GM12864 (cell line): ENCODE measurements around the gene ARHGAP24.
"Not testable (repeated sequence)": the region's sequence is repeated elsewhere in the genome, so short reads cannot be mapped to it uniquely, and the experiment has no call there.

Source experiments
- DNase-seq: peaks from one replicate; pipeline ENCODE4 v3.0.0-alpha.2; 2011; ENCODE audit warnings: low read depth
- H3K4me3 ChIP-seq: 2 replicates; pipeline ENCODE4 v1.5.1; 2011; ENCODE audit warnings: mild to moderate bottlenecking, low read depth, low read length, control low read depth
- TF ChIP-seq, protein P1 (sequence below): IDR thresholded peaks from 2 replicates; pipeline ENCODE4 v1.5.1; 2011; ENCODE audit warnings: low read depth, mild to moderate bottlenecking, moderate library complexity, low read length, control low read depth, inconsistent platforms; ENCODE audit errors: missing control alignments

ARHGAP24 gene

GRCh38 chr4:85807247-85807950 lies 332.4 kb downstream of the ARHGAP24 start:
- TF ChIP-seq, protein P1, sequence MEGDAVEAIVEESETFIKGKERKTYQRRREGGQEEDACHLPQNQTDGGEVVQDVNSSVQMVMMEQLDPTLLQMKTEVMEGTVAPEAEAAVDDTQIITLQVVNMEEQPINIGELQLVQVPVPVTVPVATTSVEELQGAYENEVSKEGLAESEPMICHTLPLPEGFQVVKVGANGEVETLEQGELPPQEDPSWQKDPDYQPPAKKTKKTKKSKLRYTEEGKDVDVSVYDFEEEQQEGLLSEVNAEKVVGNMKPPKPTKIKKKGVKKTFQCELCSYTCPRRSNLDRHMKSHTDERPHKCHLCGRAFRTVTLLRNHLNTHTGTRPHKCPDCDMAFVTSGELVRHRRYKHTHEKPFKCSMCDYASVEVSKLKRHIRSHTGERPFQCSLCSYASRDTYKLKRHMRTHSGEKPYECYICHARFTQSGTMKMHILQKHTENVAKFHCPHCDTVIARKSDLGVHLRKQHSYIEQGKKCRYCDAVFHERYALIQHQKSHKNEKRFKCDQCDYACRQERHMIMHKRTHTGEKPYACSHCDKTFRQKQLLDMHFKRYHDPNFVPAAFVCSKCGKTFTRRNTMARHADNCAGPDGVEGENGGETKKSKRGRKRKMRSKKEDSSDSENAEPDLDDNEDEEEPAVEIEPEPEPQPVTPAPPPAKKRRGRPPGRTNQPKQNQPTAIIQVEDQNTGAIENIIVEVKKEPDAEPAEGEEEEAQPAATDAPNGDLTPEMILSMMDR = no peak
- no peak for DNase-seq
- no peak overlapping the region for H3K4me3 ChIP-seq

DNA sequence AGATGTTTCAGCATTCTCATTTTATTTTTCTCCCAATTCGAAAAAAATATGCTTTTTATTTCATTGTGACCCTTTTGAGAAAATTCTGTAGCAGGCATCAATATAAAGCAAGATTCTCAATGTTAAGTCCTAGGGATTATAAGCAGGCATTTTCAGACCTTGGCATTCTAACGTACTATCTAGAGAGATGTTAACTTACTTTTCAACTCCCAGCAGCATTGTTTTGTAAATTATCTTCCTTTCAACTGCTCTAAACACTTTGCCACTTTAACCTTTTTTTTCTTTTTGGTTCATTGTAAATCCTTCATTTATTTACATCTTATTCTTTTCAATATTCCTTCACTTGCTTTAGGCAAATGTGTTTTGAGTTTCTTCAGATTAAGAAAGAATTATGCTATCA lies 333.2 kb downstream of the ARHGAP24 start:
- no peak overlapping the region for H3K4me3 ChIP-seq
- DNase-seq = no peak
- TF ChIP-seq, protein P1 = no peak

- TF ChIP-seq, protein P1 = no peak
Measured at GRCh38 chr4:85808864-85809263, 333.9 kb downstream of the ARHGAP24 start.

GRCh38 chr4:85812776-85813175 lies 337.8 kb downstream of the ARHGAP24 start:
- no peak overlapping the region for H3K4me3 ChIP-seq
- no peak for DNase-seq
- TF ChIP-seq, protein P1 = no peak

More at GRCh38 chr4:85808864-85809263, 333.9 kb downstream of the ARHGAP24 start:
- no peak overlapping the region for H3K4me3 ChIP-seq
- no peak for DNase-seq

DNA sequence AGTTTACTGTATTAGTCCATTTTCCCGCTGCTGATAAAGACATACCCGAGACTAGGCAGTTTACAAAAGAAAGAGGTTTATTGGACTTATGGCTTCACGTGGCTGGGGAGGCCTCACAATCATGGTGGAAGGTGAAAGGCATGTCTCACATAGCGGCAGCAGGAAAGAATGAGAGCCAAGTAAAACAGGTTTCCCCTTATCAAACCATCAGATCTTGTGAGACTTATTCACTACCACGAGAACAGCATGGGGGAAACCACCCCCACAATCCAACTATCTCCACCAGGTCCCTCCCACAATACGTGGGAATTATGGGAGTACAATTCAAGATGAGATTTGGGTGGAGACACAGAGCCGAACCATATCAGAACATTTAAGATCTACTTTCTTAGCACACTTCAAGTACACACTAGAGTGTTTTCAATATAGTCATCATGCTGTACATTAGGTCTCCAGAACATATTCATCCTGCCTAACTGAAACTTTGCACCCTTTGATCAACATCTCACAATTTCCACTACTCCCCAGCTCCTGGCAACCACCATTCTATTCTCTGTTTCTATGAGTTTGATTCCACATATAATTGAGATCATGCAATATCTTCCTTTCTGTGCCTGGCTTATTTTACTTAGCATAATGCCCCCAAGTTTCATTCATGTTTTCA lies 341.0 kb downstream of the ARHGAP24 start:
- TF ChIP-seq, protein P1 = no peak
- no peak overlapping the region for H3K4me3 ChIP-seq

GRCh38 chr4:85818700-85819099 lies 343.8 kb downstream of the ARHGAP24 start:
- no peak for DNase-seq
- TF ChIP-seq, protein P1 = no peak
- H3K4me3 ChIP-seq = no peak overlapping the region

More for the DNA sequence above, 341.0 kb downstream of the ARHGAP24 start:
- DNase-seq = no peak

DNA sequence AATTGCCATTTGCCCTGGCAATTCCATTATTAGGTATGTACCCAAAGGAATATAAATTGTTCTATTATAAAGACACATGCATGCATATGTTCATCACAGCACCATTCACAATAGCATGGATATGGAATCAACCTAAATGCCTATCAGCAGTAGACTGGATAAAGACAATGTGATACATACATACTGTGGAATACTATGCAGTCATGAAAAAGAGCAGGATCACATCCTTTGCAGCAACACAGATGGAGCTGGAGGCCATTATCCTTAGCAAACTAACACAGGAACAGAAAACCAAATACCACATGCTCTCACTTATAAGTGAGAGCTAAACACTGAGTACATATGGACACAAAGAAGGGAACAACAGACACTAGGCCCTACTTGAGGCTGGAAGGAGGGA lies 345.2 kb downstream of the ARHGAP24 start:
- H3K4me3 ChIP-seq, DNase-seq: not testable (repeated sequence)
